NCI-H748 treated with DMSO at 0.1 percent for 48 hours (cell line): ENCODE measurements around the gene ALAD.
"Not testable (repeated sequence)": the region's sequence is repeated elsewhere in the genome, so short reads cannot be mapped to it uniquely, and the experiment has no call there.

Source experiments
- DNase-seq: peaks from one replicate; lab custom pipeline; 2025; lab: John Stamatoyannopoulos, UW

Gene ALAD

DNA sequence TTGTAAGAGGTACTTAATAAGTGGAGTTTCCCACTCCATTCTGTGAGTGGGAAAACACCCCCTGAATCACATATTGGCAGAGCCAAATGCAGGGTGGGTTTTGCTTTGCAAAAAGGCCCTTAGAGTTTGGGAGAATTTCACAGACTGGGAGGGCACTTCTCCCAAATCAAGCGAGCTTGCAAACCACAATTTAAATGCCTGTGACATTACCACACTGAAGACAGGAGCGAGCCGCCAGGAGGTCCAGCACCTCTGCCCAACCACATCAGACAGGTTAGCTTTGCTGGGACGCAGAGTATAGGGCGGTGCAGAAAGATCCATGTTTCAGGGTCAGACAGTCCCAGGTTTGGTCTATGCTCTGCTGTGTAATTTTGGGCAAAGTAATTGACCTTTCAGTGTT lies 2.3 kb downstream of the ALAD start:
- no peak for DNase-seq

DNA sequence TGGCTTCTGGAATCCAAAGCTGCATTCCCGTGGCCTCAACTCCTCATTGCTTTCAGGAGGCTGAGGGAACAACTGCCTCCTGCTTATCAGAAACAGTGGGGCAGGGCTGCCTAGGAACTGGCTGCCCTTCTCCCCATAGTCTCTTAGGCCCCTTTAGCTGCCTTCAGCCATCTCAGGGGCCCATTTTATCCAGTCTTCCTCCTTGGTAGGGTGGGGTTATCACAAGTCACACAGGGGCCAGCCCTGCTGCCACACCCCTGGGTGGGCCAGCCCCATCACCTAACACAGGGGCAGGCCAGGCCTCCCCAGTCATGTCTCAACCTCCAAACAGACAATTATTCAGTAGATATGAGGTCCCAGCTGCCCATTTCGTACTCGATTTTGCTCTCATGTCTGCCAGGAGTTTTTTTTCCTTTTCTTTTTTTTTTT lies 3.9 kb downstream of the ALAD start:
- no peak for DNase-seq

- no peak for DNase-seq
These were observed 5.9 kb downstream of the ALAD start for GRCh38 chr9:113395000-113395861.

DNA sequence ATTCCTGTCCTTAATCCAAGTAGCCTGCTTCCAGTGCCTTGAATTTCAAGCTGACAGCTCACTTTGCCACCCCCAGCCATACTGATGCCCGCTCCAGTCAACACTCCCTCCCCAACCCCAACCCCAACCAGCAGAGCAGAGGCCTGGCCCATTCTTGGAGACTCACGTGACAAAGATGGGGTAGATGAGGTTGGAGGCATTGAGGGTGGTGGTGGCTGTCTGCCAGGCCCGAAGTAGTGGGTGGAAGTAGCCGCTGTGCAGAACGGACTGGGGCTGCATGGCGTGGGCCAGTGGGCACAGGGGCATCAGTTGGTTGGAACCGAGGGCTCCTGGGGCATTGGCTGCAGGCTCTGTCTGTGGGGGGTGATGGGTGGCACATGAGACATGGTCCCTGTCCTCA lies 7.8 kb downstream of the ALAD start:
- DNase-seq = no peak

DNA sequence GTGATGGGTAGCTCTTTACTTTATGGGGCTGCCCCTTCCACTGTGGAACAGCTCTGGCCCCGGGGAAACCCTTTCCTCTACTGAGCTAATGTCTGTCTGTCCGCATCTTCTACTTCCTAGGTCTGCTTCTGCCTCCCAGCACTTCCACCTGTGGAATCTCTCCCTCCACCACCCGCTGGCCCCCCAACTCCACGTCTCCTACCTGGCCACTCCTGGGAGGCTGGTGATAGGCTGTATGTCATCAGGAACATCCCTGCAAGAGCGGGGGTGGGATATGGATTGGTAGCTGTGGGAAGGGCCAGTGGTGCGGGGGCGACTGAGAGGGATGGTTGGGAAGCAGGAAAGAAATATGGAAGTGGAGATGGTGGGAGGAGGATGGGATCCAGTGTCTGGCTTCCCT lies 9.2 kb downstream of the ALAD start:
- DNase-seq = no peak

GRCh38 chr9:113390192-113390960 lies 10.7 kb downstream of the ALAD start:
- no peak for DNase-seq

- no peak for DNase-seq
These were observed 11.6 kb downstream of the ALAD start for GRCh38 chr9:113389451-113389850.

- no peak for DNase-seq
These were observed 12.3 kb downstream of the ALAD start for GRCh38 chr9:113388833-113389232.

DNA sequence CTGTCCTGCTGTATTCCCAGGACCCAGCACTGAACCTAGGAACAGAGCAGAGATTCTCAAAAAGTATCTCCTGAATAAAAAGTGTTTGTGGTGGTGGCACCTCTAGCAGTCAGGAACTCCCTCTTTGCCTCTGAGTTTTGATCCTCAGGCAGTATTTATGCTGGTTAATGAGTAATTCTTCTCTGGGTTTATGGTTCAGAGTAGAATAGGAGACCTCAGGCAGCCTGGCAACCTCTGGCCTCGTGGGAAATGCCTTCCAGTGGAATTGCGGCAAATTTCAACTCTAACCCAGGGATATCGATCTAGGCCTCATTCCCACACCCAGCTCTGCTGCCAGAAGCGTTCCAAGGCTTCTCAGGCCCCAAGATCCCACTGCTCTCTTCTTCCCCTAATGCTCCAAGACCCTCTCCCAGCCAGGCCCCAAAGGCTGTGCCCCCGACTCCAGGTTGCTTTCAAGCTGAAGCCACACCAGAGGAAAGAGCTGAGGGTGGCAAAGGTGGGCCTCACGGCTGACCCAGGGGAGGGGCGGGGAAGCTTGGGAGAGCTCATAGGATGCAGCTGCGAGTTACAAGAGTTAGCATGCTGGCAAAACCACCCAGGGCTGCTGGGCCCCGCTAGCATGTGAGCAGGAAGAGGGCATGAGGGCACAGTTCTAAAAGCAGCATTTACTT lies 13.4 kb downstream of the ALAD start:
- DNase-seq = no peak

GRCh38 chr9:113386571-113387393 lies 14.3 kb downstream of the ALAD start:
- no peak for DNase-seq

GRCh38 chr9:113381909-113382411 lies 19.1 kb downstream of the ALAD start:
- no peak for DNase-seq

DNA sequence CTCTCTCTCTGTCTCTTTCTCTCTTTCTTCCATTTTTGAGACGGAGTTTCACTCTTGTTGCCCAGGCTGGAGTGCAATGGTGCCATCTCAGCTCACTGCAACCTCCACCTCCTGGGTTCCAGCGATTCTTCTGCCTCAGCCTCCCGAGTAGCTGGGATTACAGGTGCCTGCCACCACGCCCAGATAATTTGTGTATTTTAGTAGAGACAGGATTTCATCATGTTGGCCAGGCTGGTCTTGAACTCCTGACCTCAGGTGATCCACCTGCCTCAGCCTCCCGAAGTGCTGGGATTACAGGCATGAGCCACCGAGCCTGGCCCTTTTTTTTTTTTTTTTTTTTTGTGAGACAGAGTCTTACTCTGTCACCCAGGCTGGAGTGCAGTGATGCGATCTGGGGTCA lies 19.6 kb downstream of the ALAD start:
- not testable (repeated sequence) for DNase-seq

- peak; percentile 29 for DNase-seq
These were observed 20.2 kb downstream of the ALAD start for GRCh38 chr9:113380869-113381378.

- not testable (repeated sequence) for DNase-seq
These were observed 21.3 kb downstream of the ALAD start for GRCh38 chr9:113379829-113380210.

DNA sequence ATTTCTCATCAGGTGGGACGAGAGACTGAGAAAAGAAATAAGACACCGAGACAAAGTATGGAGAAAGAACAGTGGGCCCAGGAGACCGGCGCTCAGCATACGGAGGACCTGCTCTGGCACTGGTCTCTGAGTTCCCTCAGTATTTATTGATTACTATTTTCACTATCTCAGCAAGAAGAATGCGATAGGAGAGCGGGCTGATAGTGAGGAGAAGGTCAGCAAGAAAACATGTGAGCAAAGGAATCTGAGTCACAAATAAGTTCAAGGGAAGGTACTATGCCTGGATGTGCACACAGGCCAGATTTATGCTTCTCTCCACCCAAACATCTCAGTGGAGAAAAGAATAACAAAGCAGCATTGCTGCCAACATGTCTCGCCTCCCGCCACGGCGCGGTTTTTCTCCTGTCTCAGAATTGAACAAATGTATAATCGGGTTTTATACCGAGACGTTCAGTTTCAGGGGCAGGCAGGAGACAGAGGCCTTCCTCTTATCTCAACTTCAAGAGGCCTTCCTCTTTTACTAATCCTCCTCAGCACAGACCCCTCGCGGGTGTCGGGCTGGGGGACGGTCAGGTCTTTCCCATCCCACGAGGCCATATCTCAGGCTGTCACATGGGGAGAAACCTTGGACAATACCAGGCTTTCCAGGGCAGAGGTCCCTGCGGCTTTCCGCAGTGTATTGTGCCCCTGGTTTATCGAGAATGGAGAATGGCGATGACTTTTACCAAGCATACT lies 21.8 kb downstream of the ALAD start:
- not testable (repeated sequence) for DNase-seq

- DNase-seq = peak; percentile 37
These were observed 24.2 kb downstream of the ALAD start, which contains the start of gene HDHD3 for GRCh38 chr9:113376634-113377567. TSS of gene HDHD3 (minus strand) at chr9:113376986. CDS start at chr9:113374354, 2,632 bp downstream.

DNA sequence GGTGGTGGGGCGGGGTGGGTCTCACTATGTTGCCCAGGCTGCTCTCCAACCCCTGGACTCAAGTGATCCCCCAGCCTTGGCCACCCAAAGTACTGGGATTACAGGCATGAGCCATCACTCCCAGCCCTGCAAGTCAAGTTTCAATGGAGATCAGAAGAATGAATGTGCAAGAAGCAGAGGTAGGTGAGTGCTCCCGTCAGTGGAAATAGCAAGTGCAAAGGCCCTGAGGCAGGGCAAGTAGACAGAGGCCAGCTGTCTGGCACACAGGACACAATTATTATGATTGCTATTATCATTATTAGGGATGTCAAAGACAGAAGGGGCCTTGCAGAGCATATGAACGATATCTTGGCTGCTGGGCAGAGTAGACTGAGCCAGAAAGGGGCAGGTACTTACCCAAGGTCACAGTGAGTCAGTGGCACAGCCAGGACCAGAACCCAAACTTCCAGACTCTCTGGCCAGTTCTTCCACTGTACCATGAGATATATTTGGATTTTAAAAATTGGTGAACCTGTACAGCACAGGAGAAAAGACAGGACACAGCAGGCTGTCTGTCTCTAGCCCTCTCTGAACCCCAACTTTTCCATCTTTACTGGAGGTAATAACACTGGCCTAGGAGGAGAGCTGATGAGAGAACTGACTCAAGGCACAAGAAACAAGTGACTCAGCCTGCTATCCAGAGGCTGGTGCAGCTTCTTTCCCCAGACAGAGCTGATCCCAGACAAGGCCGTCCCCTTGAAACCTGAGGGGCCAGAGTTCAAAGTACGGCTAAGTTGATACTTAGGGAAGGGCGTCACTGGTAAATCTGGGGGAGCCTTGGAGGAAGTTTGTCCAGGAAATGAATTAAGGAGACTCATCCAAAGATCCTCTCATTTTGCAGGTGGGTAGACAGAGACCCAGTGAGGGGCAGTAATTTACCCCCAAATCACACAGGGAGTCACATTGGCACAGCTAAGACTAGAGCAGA lies 25.7 kb downstream of the ALAD start:
- DNase-seq = no peak
